GM19438 (cell line): ENCODE data around the gene MASP2.
"Not testable (repeated sequence)": the region's sequence is repeated elsewhere in the genome, so short reads cannot be mapped to it uniquely, and the experiment has no call there.

Experiments
- ATAC-seq: cut with Tn5 transposase; IDR thresholded peaks from one replicate; pipeline ENCODE4 v1.9.1; 2021; ENCODE audit warnings: low read depth; ENCODE audit not compliant: unreplicated experiment

Gene MASP2

GRCh38 chr1:10996100-10996499 lies 50.9 kb downstream of the MASP2 start:
- no peak for ATAC-seq

GRCh38 chr1:10992864-10993263 lies 54.2 kb downstream of the MASP2 start:
- no peak for ATAC-seq

GRCh38 chr1:10992004-10992403 lies 55.0 kb downstream of the MASP2 start:
- ATAC-seq = not testable (repeated sequence)

- no peak for ATAC-seq
Measured at GRCh38 chr1:10990828-10991227, 56.2 kb downstream of the MASP2 start.

GRCh38 chr1:10989920-10990516 lies 57.0 kb downstream of the MASP2 start:
- ATAC-seq = not testable (repeated sequence)

GRCh38 chr1:10989095-10989494 lies 57.9 kb downstream of the MASP2 start:
- ATAC-seq = no peak

GRCh38 chr1:10987840-10988417 lies 59.1 kb downstream of the MASP2 start:
- no peak for ATAC-seq

GRCh38 chr1:10986525-10986890 lies 60.5 kb downstream of the MASP2 start:
- peak; percentile 40 for ATAC-seq

GRCh38 chr1:10980841-10981727 lies 66.0 kb downstream of the MASP2 start:
- ATAC-seq = no peak

- no peak for ATAC-seq
Measured at GRCh38 chr1:10980094-10980577, 66.9 kb downstream of the MASP2 start.

- ATAC-seq = no peak
Measured at GRCh38 chr1:10979483-10979920, 67.5 kb downstream of the MASP2 start.

GRCh38 chr1:10978719-10979118 lies 68.3 kb downstream of the MASP2 start:
- no peak for ATAC-seq
